GM23248 (cell line): Measurements from ENCODE around the gene RPL29. TPM values are rescaled to one million over a fixed set of nuclear protein-coding genes. Genes with fewer than 3 reads are reported as not detected.

Experiments
- DNase-seq: peaks from one replicate; pipeline ENCODE4 v3.0.0-alpha.2; 2015
- H2AFZ ChIP-seq: fragments of 200-600 bp; sonication (generic); 2 replicates; pipeline ENCODE4 v1.6.1; 2016; ENCODE audit warnings: antibody characterized with exemption
- H3F3A ChIP-seq: fragments of 200-600 bp; sonication (generic); 2 replicates; pipeline ENCODE4 v1.6.1; 2016; ENCODE audit warnings: mild to moderate bottlenecking, antibody characterized with exemption, mixed run types; ENCODE audit not compliant: insufficient read depth
- H3K27ac ChIP-seq: fragments of 200-600 bp; sonication (generic); 2 replicates; pipeline ENCODE4 v1.5.1; 2016; ENCODE audit warnings: mild to moderate bottlenecking
- H3K27me3 ChIP-seq: fragments of 200-600 bp; sonication (generic); replicated peaks from 2 replicates; pipeline ENCODE4 v1.6.1; 2016; ENCODE audit warnings: mild to moderate bottlenecking; ENCODE audit not compliant: insufficient read depth
- H3K36me3 ChIP-seq: fragments of 200-600 bp; sonication (generic); 2 replicates; pipeline ENCODE4 v1.6.1; 2016; ENCODE audit warnings: low read depth, mild to moderate bottlenecking
- H3K4me1 ChIP-seq: fragments of 200-600 bp; sonication (generic); 2 replicates; pipeline ENCODE4 v1.6.1; 2016; ENCODE audit warnings: mild to moderate bottlenecking; ENCODE audit not compliant: insufficient read depth
- H3K4me2 ChIP-seq: fragments of 200-600 bp; sonication (generic); one replicate; pipeline ENCODE4 v1.6.1; 2016; ENCODE audit warnings: mild to moderate bottlenecking; ENCODE audit not compliant: unreplicated experiment
- H3K4me3 ChIP-seq: fragments of 200-600 bp; sonication (generic); 2 replicates; pipeline ENCODE4 v1.5.1; 2016; ENCODE audit warnings: mild to moderate bottlenecking
- H3K79me2 ChIP-seq: fragments of 200-600 bp; sonication (generic); 2 replicates; pipeline ENCODE4 v1.6.1; 2016; ENCODE audit warnings: mild to moderate bottlenecking; ENCODE audit not compliant: insufficient read depth
- H3K9ac ChIP-seq: fragments of 200-600 bp; sonication (generic); 2 replicates; pipeline ENCODE4 v1.6.1; 2016; ENCODE audit warnings: mild to moderate bottlenecking
- H3K9me2 ChIP-seq: fragments of 200-600 bp; sonication (generic); 2 replicates; pipeline ENCODE4 v1.6.1; 2016; ENCODE audit warnings: mixed run types, mild to moderate bottlenecking, moderate library complexity; ENCODE audit not compliant: insufficient read depth
- H3K9me3 ChIP-seq: fragments of 200-600 bp; sonication (generic); one replicate; pipeline ENCODE4 v1.6.1; 2017; ENCODE audit warnings: low read depth
- H4K20me1 ChIP-seq: fragments of 200-600 bp; sonication (generic); 2 replicates; pipeline ENCODE4 v1.6.0; 2016; ENCODE audit not compliant: insufficient read depth
- EZH2 ChIP-seq: fragments of 200-600 bp; sonication (generic); IDR thresholded peaks from 2 replicates; pipeline ENCODE4 v1.6.1; 2018; ENCODE audit warnings: antibody characterized with exemption, mild to moderate bottlenecking; ENCODE audit not compliant: insufficient read depth, poor library complexity, severe bottlenecking
- EZH2phosphoT487 ChIP-seq: fragments of 200-600 bp; sonication (generic); IDR thresholded peaks from 2 replicates; pipeline ENCODE4 v1.6.1; 2018; ENCODE audit warnings: antibody characterized with exemption, moderate library complexity, mild to moderate bottlenecking, low read depth; ENCODE audit not compliant: insufficient read depth
- WGBS, 2 experiments: methylation state at CpG; one replicate each; pipeline ENCODE4 v1.1.6; 2015 to 2017; ENCODE audit warnings: low lambda C conversion rate in 2 of 2, low coverage in 1 of 2; ENCODE audit errors: missing lambda C conversion rate in 2 of 2; 5-methylcytosine and 5-hydroxymethylcytosine counted together
- in situ Hi-C: fragments of 300-500 bp; cut with MboI; formaldehyde crosslinking; loops from 2 replicates; pipeline ENCODE4 v1.15.0; 2020
- polyA plus RNA-seq: library from polyadenylated mRNA; unstranded; fragments of >200 nt; fragmentation: Nextera tagmentation; extraction: Ambion mirVana; gene quantifications from 2 replicates; pipeline ENCODE4 v1.2.1, GENCODE V29; 2016
- total RNA-seq: library from RNA; depleted of rRNA; stranded (reverse); fragments of >200 nt; shearing (Covaris generic); gene quantifications from 2 replicates; pipeline ENCODE4 v1.2.3, GENCODE V29; 2014

Gene RPL29
- total and polyA plus RNA-seq, 2 experiments from 2014 or later, result 690 to 1,164 TPM

DNA sequence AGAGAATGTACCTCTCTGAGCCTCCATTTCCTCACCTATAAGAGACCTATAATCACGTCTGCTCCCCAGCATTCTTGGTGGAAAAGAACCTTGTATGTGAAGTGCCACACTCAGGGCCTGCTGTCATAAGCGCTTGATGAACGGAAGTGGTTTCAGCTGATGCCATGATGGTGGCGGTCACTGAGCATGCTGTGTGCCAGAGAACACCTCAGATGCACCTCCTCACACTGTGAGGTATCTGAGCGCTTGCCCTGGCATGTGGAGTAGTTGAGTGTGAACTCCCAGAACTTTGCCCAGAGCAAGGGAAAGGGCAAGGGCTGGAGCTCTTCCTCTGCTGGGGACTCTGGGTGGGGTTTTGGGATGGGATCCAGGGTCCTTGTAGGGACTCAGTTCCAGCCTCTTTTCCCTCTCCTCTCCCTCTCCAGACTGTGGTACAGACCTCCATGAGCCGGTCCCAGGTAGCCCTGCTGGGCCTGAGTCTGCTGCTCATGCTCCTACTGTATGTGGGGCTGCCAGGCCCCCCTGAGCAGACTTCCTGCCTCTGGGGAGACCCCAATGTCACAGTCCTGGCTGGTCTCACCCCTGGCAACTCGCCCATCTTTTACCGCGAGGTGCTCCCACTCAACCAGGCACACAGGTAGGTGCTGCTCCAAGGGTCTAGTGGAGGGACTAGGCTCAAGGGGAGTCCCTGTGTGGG lies 18.1 kb downstream of the RPL29 start:
- DNase-seq, result no peak
- no peak overlapping the region for H2AFZ ChIP-seq
- no peak overlapping the region for H3K27ac ChIP-seq
- no peaks in the 10 kb centered on the region for H3K36me3 ChIP-seq
- no peaks in the 10 kb centered on the region for H3K9me3 ChIP-seq
- peaks cover 19% of the 10 kb centered on the region for H3K4me1 ChIP-seq
- no peak overlapping the region for H3K4me3 ChIP-seq
- H3F3A ChIP-seq, result peaks cover 21% of the 10 kb centered on the region
- no peaks in the 10 kb centered on the region for H4K20me1 ChIP-seq
- TF ChIP-seq EZH2 (no peak), EZH2phosphoT487 (no peak)
- no peaks in the 10 kb centered on the region for H3K9me2 ChIP-seq
- no peaks in the 10 kb centered on the region for H3K27me3 ChIP-seq
- WGBS, 2 experiments, result 84 to 85% methylated on average over 9 of the region's 9 CpGs
- H3K79me2 ChIP-seq, result peaks cover 38% of the 10 kb centered on the region
- H3K4me2 ChIP-seq, result no peak overlapping the region
- in situ Hi-C loops, result no loop called here
- H3K9ac ChIP-seq, result no peak overlapping the region

DNA sequence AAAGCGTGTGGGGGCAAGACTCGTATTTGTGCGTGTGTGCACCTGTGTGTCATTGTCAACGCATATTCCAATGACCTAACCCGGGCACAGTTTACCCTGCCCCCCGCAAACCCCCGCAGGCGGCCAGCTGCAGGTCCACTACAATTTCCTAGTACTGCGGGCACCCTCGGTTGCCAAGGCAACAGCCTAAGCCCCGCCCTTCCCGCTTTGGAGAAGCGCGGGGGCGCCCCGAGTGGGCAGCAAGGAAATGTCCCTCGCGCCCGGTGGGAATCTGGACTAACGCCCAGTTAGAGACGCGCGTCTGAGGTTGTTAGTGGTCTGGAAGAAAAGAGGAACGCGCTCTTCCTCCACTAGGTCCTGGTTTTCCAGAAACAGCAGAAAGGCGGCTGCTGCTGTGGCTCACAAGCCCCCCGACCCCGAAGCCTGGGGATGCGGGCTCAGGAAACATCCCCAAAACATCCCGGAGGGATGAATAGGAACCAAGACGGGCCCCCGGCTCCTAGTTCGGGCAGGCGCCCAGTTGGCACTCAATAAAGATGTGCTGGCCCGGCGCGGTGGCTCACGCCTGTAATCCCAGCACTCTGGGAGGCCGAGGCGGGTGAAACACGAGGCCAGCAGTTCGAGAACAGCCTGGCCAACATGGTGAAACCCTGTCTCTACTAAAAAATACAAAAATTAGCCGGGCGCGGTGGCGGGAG lies 19.7 kb downstream of the RPL29 start:
- TF ChIP-seq EZH2 (no peak), EZH2phosphoT487 (no peak)
- peaks cover 31% of the 10 kb centered on the region for H3K79me2 ChIP-seq
- H3K36me3 ChIP-seq, result no peaks in the 10 kb centered on the region
- peaks cover 14% of the 10 kb centered on the region; the same call in 1 of the 2 replicates for H3F3A ChIP-seq
- peak; percentile 80 for DNase-seq
- peak overlapping the region; percentile 92; the same call in 1 of the 2 replicates for H3K4me3 ChIP-seq
- in situ Hi-C loops, result no loop called here
- H2AFZ ChIP-seq, result peak overlapping the region; percentile 96; the same call in 1 of the 2 replicates
- peaks cover 12% of the 10 kb centered on the region for H3K4me1 ChIP-seq
- H4K20me1 ChIP-seq, result no peaks in the 10 kb centered on the region
- H3K4me2 ChIP-seq, result peak overlapping the region; percentile 98
- no peaks in the 10 kb centered on the region for H3K9me2 ChIP-seq
- H3K9me3 ChIP-seq, result no peaks in the 10 kb centered on the region
- no peak overlapping the region for H3K27ac ChIP-seq
- peak overlapping the region; percentile 92; the same call in 1 of the 2 replicates for H3K9ac ChIP-seq
- no peaks in the 10 kb centered on the region for H3K27me3 ChIP-seq
- 23 to 25% methylated on average over 42 to 46 of the region's 46 CpGs for WGBS, 2 experiments

DNA sequence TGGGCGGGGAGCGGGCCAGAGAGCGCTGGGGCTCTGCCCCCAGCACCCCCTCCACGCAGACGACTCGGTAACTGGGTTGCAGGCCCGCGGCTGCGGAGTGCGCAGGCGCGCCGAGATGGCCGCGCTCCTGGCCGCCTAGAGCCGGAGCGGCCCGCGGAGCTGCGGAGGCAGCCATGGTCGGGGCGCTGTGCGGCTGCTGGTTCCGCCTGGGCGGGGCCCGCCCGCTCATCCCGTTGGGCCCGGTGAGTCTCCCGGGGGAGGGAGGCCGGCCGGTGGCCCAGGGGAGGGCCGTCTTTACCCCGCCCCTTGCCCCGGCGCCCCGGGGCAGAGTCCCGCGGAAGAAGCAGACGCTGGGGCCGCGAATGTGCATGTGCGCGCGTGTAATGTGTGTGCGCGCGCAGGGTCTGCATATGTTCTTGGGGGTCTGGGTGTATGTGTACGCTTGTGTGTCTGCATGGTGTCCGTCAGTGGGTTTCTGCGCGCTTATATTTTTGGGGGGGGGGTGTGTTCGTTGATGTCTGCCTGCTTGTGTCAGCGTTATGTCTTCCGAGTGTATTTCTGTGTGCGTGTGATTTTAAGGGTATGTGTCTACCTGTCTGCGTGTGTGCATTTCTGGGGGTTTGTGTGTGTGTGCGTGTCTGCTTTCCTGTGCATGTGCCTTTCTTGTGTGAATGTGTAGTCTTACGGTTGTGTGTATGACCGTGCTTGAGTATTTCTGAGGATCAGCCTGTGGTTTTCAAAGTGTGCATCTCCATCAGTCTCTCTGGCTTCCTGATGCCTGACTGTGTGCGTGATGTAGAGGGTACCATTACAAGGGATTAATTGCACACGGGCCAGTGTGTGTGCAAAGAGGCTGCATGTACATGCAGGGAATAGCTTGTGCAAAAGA lies 20.5 kb downstream of the RPL29 start, which contains the start of gene ABHD14A:
Gene ABHD14A (plus strand): TSS at position 102 of the 889 bp plus-strand sequence. CDS start 72 bp downstream, at position 174.
- peak within 1 kb of the TSS; percentile 92 for H3K4me3 ChIP-seq
- DNase-seq, result peak; percentile 88
- H3K9ac ChIP-seq, result peak within 1 kb of the TSS; percentile 92
- H3K9me3 ChIP-seq, result no peaks in the 10 kb centered on the region
- peak within 1 kb of the TSS; percentile 96 for H2AFZ ChIP-seq
- WGBS, 2 experiments, result 1% methylated on average over 48 to 59 of the region's 63 CpGs
- peaks cover 12% of the 10 kb centered on the region for H3K4me1 ChIP-seq
- in situ Hi-C loops, result no loop called here
- no peaks in the 10 kb centered on the region for H3K9me2 ChIP-seq
- peak within 1 kb of the TSS; percentile 98 for H3K4me2 ChIP-seq
- peaks cover 23% of the 10 kb centered on the region for H3K79me2 ChIP-seq
- TF ChIP-seq EZH2 (no peak), EZH2phosphoT487 (no peak)
- H3F3A ChIP-seq, result peaks cover 15% of the 10 kb centered on the region
- H3K27me3 ChIP-seq, result no peaks in the 10 kb centered on the region
- peak within 1 kb of the TSS; percentile 75 for H3K27ac ChIP-seq
- no peaks in the 10 kb centered on the region for H3K36me3 ChIP-seq
- no peaks in the 10 kb centered on the region for H4K20me1 ChIP-seq
